Karpas-422 (cell line): ENCODE measurements around the gene P2RX5. TPM values are rescaled to one million over a fixed set of nuclear protein-coding genes. Genes with fewer than 3 reads are reported as not detected.
A peak's percentile ranks its signal among the peaks of the same experiment; 100 is the strongest.
"Not testable (repeated sequence)": the region's sequence is repeated elsewhere in the genome, so short reads cannot be mapped to it uniquely, and the experiment has no call there.

Experiments
- DNase-seq: peaks from one replicate; pipeline ENCODE4 v3.0.0-alpha.2; 2015
- H2AFZ ChIP-seq: fragments of 200-600 bp; sonication (generic); 2 replicates; pipeline ENCODE4 v1.6.1; 2014; ENCODE audit warnings: antibody characterized with exemption, low read length, mixed read lengths
- H3K27ac ChIP-seq: fragments of 200-600 bp; sonication (generic); 2 replicates; pipeline ENCODE4 v1.5.1; 2014; ENCODE audit warnings: mild to moderate bottlenecking, low read length, moderate library complexity
- H3K27me3 ChIP-seq: fragments of 200-600 bp; sonication (generic); 2 replicates; pipeline ENCODE4 v1.6.1; 2014; ENCODE audit warnings: low read length, mixed read lengths
- H3K36me3 ChIP-seq: fragments of 200-600 bp; sonication (generic); 2 replicates; pipeline ENCODE4 v1.6.1; 2014; ENCODE audit warnings: low read length, mixed read lengths; ENCODE audit not compliant: insufficient read depth
- H3K4me1 ChIP-seq: fragments of 200-600 bp; sonication (generic); 2 replicates; pipeline ENCODE4 v1.6.1; 2014; ENCODE audit warnings: mild to moderate bottlenecking, low read length, mixed read lengths
- H3K4me2 ChIP-seq: fragments of 200-600 bp; sonication (generic); 2 replicates; pipeline ENCODE4 v1.6.1; 2014; ENCODE audit warnings: low read length, low read depth, mild to moderate bottlenecking; ENCODE audit not compliant: poor library complexity, severe bottlenecking
- H3K4me3 ChIP-seq: fragments of 200-600 bp; sonication (generic); 2 replicates; pipeline ENCODE4 v1.5.1; 2014; ENCODE audit warnings: mild to moderate bottlenecking, antibody characterized with exemption, low read length, mixed read lengths
- H3K79me2 ChIP-seq: fragments of 200-600 bp; sonication (generic); 2 replicates; pipeline ENCODE4 v1.6.1; 2014; ENCODE audit warnings: mild to moderate bottlenecking, low read length, mixed read lengths
- H3K9ac ChIP-seq: fragments of 200-600 bp; sonication (generic); 2 replicates; pipeline ENCODE4 v1.6.0; 2014; ENCODE audit warnings: low read length
- H3K9me2 ChIP-seq: fragments of 200-600 bp; sonication (generic), shearing (Covaris generic); replicated peaks from 2 replicates; pipeline ENCODE4 v1.6.0; 2014; ENCODE audit warnings: mild to moderate bottlenecking, low read length, moderate library complexity; ENCODE audit not compliant: insufficient read depth
- H3K9me3 ChIP-seq: fragments of 300-700, 200-600 bp; sonication (generic); 2 replicates; pipeline ENCODE4 v1.6.1; 2014; ENCODE audit warnings: low read length, mixed read lengths
- H4K20me1 ChIP-seq: fragments of 200-600 bp; sonication (generic); 2 replicates; pipeline ENCODE4 v1.6.1; 2014; ENCODE audit warnings: mild to moderate bottlenecking, antibody characterized with exemption, low read length, low read depth; ENCODE audit not compliant: insufficient read depth
- total RNA-seq: library from RNA; depleted of rRNA; stranded (reverse); fragments of >200 nt; shearing (Covaris generic); gene quantifications from 2 replicates; pipeline ENCODE4 v1.2.3, GENCODE V29; 2014; ENCODE audit warnings: low replicate concordance; rRNA removed

P2RX5 gene
- total RNA-seq = 60.4 and 86.1 TPM in 2 replicates

GRCh38 chr17:3695723-3696411, at the start of gene P2RX5:
Gene P2RX5, minus strand, starts transcription at chr17:3696155. Its CDS starts 150 bp downstream, at chr17:3696005.
- H3K4me2 ChIP-seq = peak within 1 kb of the TSS; percentile 86
- no peaks in the 10 kb centered on the region for H3K9me2 ChIP-seq
- H3K4me3 ChIP-seq = peak within 1 kb of the TSS; percentile 79
- H3K27me3 ChIP-seq = no peaks in the 10 kb centered on the region
- no peaks in the 10 kb centered on the region for H3K36me3 ChIP-seq
- H2AFZ ChIP-seq = peak within 1 kb of the TSS; percentile 21; the same call in 1 of the 2 replicates
- H4K20me1 ChIP-seq = peaks cover 6% of the 10 kb centered on the region
- H3K79me2 ChIP-seq = peaks cover 28% of the 10 kb centered on the region
- H3K27ac ChIP-seq = peak within 1 kb of the TSS; percentile 85
- DNase-seq = peak; percentile 91
- peaks cover 44% of the 10 kb centered on the region for H3K4me1 ChIP-seq
- peak within 1 kb of the TSS; percentile 85 for H3K9ac ChIP-seq
- H3K9me3 ChIP-seq = no peaks in the 10 kb centered on the region

DNA sequence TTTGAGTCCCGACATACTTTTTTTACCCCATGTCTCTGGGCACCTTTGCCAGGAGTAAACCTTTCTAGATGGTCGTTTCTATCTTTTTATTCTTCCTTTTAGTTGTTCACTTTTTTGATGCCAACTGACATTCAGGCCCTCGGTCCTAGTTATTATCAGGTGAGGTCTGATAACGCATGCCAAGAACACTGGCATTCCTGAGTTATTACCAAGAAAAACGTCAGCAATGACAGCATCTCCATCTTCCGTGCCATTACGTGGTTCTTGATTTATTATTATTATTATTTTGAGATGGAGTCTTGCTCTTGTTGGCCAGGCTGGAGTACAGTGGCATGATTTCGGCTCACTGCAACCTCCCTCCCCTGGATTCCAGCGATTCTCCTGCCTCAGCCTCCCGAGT, 49.1 kb upstream of the P2RX5 start:
- H3K27me3 ChIP-seq = no peaks in the 10 kb centered on the region
- no peaks in the 10 kb centered on the region for H4K20me1 ChIP-seq
- DNase-seq = no peak
- no peaks in the 10 kb centered on the region for H3K9me2 ChIP-seq
- no peak overlapping the region for H3K4me3 ChIP-seq
- no peaks in the 10 kb centered on the region for H3K36me3 ChIP-seq
- H2AFZ ChIP-seq = no peak overlapping the region
- H3K4me1 ChIP-seq = no peaks in the 10 kb centered on the region
- H3K79me2 ChIP-seq = no peaks in the 10 kb centered on the region
- no peak overlapping the region for H3K27ac ChIP-seq
- H3K9me3 ChIP-seq = no peaks in the 10 kb centered on the region
- H3K4me2 ChIP-seq = no peak overlapping the region
- no peak overlapping the region for H3K9ac ChIP-seq

GRCh38 chr17:3744014-3744413, 48.1 kb upstream of the P2RX5 start:
- Histone ChIP-seq H3K4me3 (no peak overlapping the region), H3K36me3 (no peaks in the 10 kb centered on the region), H3K9ac (no peak overlapping the region), H3K27me3 (no peaks in the 10 kb centered on the region), H2AFZ (no peak overlapping the region), H3K9me3 (no peaks in the 10 kb centered on the region), H3K4me2 (no peak overlapping the region), H4K20me1 (no peaks in the 10 kb centered on the region), H3K27ac (no peak overlapping the region), H3K79me2 (no peaks in the 10 kb centered on the region), H3K4me1 (no peaks in the 10 kb centered on the region), H3K9me2 (no peaks in the 10 kb centered on the region)
- DNase-seq = no peak

DNA sequence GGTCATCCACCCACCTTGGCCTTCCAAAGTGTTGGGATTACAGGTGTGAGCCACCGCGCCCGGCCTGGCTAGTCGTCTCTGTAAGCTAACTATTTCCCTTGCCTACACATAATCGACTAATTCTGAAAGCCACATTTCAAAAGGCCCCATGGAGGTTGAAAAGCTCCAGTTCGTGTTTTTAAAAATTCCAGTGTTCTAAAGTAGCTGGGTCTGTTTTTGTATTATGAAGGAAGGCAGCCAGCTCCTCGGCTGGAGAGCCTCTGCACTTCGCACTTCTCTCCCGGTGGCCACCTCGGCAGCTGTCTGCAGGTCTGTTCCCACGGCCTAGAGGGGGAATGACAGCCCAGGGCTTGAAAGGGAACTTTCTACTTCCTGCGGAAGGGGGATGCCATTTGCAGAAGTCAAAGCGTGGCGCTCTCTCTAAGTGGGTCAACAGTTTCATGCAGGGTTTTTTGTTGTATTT, 44.7 kb upstream of the P2RX5 start:
- DNase-seq = no peak
- Histone ChIP-seq H3K36me3 (no peaks in the 10 kb centered on the region), H4K20me1 (no peaks in the 10 kb centered on the region), H3K9me3 (no peaks in the 10 kb centered on the region), H3K79me2 (no peaks in the 10 kb centered on the region), H2AFZ (no peak overlapping the region), H3K27me3 (no peaks in the 10 kb centered on the region), H3K4me1 (peaks cover 7% of the 10 kb centered on the region), H3K4me3 (no peak overlapping the region), H3K9me2 (no peaks in the 10 kb centered on the region), H3K27ac (no peak overlapping the region), H3K4me2 (no peak overlapping the region), H3K9ac (no peak overlapping the region)

GRCh38 chr17:3739422-3740124, 43.6 kb upstream of the P2RX5 start:
- no peak overlapping the region for H3K9ac ChIP-seq
- H3K27ac ChIP-seq = no peak overlapping the region
- no peak overlapping the region for H2AFZ ChIP-seq
- no peak overlapping the region for H3K4me3 ChIP-seq
- no peaks in the 10 kb centered on the region for H3K36me3 ChIP-seq
- H3K27me3 ChIP-seq = no peaks in the 10 kb centered on the region
- H3K4me2 ChIP-seq = no peak overlapping the region
- H3K4me1 ChIP-seq = peaks cover 7% of the 10 kb centered on the region
- H4K20me1 ChIP-seq = no peaks in the 10 kb centered on the region
- no peaks in the 10 kb centered on the region for H3K79me2 ChIP-seq
- no peaks in the 10 kb centered on the region for H3K9me2 ChIP-seq
- no peak for DNase-seq
- H3K9me3 ChIP-seq = no peaks in the 10 kb centered on the region

DNA sequence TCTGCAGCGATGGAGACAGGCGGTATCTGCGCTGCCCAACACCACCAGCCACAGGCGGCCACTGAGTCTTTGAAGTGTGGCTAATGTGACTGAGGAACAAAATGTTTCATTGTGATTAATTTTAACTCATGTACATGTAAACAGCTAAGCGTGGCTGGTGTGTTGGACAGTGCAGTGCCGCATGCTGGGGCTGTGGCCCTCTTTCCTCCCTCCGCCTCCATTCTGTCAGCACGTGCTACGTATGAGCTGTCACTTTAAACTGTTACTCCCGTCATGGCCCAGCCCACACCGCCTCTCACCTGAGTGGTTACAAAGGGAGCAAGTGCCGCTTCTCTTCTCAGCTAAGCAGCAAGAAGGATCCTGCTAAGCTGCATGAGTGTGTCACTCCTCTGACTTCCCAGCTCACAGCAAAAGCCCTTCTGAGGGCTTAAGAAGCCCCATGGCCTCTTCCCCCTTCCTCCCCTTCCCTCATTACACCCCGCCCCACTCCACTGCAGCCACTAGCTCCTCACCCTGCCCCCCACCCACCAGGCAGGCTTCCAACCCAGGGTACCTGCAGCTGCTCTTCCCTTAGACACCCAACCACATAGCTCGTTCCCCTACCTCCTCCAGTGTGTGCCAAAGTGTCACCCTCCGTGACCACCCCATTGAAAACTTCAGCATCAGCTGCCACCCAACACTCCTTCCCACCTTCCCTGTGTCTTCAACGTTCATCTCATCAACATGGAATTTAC, 42.8 kb upstream of the P2RX5 start:
- no peaks in the 10 kb centered on the region for H3K79me2 ChIP-seq
- H3K4me1 ChIP-seq = peaks cover 7% of the 10 kb centered on the region
- H3K9ac ChIP-seq = no peak overlapping the region
- no peak overlapping the region for H3K4me3 ChIP-seq
- no peaks in the 10 kb centered on the region for H4K20me1 ChIP-seq
- no peaks in the 10 kb centered on the region for H3K9me3 ChIP-seq
- peak; percentile 69 for DNase-seq
- H3K36me3 ChIP-seq = no peaks in the 10 kb centered on the region
- H2AFZ ChIP-seq = no peak overlapping the region
- H3K4me2 ChIP-seq = no peak overlapping the region
- H3K9me2 ChIP-seq = no peaks in the 10 kb centered on the region
- no peak overlapping the region for H3K27ac ChIP-seq
- no peaks in the 10 kb centered on the region for H3K27me3 ChIP-seq

DNA sequence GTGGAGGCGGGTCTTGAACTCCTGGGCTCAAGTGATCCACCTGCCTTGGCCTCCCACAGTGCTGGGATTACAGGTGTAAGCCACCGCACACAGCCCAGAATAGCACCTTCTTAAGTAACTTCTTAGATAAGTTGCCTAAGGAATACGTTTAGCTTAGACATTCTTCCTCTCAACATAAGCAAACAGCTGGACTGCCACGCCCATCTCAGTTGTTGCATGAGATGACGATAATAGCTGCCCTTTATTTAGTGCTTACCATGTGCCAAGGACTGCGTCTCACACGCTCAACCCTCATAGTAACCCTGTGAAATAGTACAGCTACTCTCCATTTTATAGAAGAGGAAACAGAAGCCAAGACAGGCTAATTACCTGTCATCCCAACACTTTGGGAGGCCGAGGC, 39.6 kb upstream of the P2RX5 start:
- H3K27me3 ChIP-seq = no peaks in the 10 kb centered on the region
- no peaks in the 10 kb centered on the region for H3K9me2 ChIP-seq
- DNase-seq = no peak
- H3K79me2 ChIP-seq = no peaks in the 10 kb centered on the region
- H3K4me2 ChIP-seq = no peak overlapping the region
- no peak overlapping the region for H3K27ac ChIP-seq
- no peak overlapping the region for H3K4me3 ChIP-seq
- H2AFZ ChIP-seq = no peak overlapping the region
- no peaks in the 10 kb centered on the region for H3K36me3 ChIP-seq
- H3K4me1 ChIP-seq = peaks cover 7% of the 10 kb centered on the region
- H3K9me3 ChIP-seq = no peaks in the 10 kb centered on the region
- no peak overlapping the region for H3K9ac ChIP-seq
- H4K20me1 ChIP-seq = peaks cover 4% of the 10 kb centered on the region; the same call in 1 of the 2 replicates

DNA sequence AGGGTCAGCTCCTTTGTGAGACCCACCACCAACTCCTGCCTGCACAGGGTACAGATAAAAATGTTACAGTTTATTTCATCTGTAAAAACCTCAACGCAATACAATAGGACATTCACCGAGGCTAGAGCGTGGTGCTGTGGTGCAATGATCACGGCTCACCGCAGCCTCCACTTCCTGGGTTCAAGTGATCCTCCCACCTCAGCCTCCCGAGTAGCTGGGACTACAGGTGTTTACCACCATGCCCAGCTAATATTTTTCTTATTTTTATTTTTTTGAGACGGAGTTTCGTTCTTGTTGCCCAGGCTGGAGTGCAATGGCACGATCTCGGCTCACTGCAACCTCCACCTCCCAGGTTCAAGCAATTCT, 38.9 kb upstream of the P2RX5 start:
- H4K20me1 ChIP-seq, H3K4me1 ChIP-seq, H3K79me2 ChIP-seq, H3K9ac ChIP-seq, H3K4me2 ChIP-seq, H3K4me3 ChIP-seq, H2AFZ ChIP-seq, H3K27ac ChIP-seq, DNase-seq, H3K9me2 ChIP-seq, H3K9me3 ChIP-seq, H3K27me3 ChIP-seq, H3K36me3 ChIP-seq: not testable (repeated sequence)
